HG03354 (cell line): ENCODE results near the gene CCZ1B.
"Not testable (repeated sequence)": the region's sequence is repeated elsewhere in the genome, so short reads cannot be mapped to it uniquely, and the experiment has no call there.

Source experiments
- ATAC-seq: cut with Tn5 transposase; IDR thresholded peaks from one replicate; pipeline ENCODE4 v1.9.1; 2021; ENCODE audit warnings: mild to moderate bottlenecking; ENCODE audit not compliant: unreplicated experiment, poor library complexity, severe bottlenecking

Gene CCZ1B

DNA sequence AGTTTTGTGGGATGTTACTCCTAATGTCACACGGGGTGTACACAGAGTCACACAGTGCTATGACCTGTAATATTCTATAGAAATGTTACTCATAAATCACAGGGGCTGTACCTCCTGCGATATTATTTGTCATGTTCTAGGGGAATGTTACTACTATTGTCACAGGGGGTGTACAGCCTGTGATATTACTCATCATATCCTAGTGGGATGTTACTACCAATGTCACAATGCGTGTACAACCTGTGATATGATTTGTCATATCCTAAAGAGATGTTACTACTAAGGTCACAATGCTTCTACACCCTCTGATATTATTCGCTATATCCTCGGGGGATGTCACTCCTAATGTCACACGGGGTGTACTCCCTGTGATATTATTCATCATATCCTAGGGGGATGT, 7.6 kb upstream of the CCZ1B start:
- ATAC-seq, result no peak

DNA sequence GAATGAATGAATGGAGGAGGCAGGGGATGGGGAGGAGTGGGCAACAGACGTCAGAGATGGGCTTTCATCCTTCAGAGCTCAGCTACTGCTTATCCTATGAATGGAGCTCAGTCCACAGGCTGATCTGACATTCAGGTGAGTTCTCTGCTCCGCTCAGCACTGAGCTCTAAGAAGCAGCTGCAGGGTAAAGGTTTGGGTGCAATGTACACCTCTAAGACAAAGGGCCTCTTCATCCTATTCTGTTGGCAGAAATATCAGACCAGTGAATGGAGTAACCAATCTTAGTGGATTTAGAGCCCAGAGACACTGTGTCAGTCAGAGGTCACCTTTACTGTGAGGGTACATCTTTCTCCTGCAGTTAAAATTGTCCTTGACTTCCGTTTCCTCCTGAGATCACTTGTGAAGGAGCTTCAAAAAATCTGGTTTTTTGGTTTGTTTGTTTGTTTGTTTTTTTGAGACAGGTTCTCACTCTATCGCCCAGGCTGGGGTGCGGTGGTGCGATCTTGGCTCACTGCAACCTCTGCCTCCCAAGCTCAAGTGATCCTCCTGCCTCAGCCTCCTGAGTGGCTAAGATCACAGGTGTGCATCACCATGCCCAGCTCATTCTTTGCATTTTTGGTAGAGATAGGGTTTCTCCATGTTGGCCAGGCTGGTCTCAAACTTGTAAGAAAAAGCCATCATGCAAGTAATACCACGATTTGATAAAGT, 5.1 kb upstream of the CCZ1B start:
- ATAC-seq, result no peak

DNA sequence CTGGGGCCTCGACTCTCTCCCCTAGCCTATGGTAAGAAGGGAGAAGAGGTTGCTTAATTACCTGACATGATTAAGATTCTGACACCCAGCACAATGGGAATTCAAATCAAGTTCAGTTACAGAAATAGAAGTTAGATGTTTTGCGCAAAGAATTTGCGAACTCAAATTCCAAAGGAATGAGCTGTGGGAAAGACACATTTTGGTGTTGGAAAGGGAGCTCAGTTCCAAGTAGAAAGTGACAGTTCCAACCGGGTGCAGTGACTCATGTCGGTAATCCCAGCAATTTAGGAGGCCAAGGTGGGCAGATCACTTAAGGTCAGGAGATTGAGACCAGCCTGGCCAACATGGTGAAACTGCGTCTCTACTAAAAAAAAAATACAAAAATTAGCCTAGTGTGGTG, 4.0 kb upstream of the CCZ1B start:
- ATAC-seq, result not testable (repeated sequence)

DNA sequence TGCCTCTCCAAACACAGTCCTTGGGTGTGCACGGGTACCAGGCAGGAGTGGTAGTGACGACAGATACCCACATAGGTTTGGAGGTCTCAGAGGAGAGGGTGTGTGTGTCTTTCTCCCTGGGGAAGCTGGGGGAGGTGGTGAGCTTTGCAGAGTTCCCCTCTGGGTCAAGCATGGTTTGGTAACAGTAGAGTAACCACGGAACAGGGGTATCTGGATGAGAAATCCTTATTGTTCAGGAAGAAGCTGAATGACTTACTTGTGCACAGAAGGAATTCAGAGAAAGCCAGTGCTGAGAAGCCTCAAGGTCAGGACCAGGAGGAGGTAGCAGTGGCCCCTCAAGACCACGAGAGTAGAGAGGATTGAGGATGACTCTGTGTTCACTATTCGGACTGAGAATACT, 3.5 kb upstream of the CCZ1B start:
- ATAC-seq, result not testable (repeated sequence)

DNA sequence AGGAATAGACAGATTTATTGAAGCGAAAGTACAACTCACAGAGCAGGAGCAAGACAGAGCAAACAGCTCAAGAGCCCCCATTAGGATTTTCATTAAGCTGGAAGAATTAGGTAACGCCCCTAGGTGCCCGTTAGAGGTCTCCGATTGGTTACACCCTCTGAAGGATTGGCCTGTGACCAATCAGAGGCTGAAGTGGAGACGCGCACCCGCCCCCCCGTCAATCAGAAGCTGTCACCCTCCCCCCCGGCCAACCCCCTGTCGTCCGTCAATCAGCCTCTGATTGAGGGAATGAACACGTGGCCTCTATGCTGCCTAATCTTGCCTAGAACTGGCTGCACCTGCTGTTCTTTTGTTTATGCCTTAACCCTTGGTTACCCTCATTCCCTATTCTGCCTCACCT, 1.1 kb upstream of the CCZ1B start:
- not testable (repeated sequence) for ATAC-seq

DNA sequence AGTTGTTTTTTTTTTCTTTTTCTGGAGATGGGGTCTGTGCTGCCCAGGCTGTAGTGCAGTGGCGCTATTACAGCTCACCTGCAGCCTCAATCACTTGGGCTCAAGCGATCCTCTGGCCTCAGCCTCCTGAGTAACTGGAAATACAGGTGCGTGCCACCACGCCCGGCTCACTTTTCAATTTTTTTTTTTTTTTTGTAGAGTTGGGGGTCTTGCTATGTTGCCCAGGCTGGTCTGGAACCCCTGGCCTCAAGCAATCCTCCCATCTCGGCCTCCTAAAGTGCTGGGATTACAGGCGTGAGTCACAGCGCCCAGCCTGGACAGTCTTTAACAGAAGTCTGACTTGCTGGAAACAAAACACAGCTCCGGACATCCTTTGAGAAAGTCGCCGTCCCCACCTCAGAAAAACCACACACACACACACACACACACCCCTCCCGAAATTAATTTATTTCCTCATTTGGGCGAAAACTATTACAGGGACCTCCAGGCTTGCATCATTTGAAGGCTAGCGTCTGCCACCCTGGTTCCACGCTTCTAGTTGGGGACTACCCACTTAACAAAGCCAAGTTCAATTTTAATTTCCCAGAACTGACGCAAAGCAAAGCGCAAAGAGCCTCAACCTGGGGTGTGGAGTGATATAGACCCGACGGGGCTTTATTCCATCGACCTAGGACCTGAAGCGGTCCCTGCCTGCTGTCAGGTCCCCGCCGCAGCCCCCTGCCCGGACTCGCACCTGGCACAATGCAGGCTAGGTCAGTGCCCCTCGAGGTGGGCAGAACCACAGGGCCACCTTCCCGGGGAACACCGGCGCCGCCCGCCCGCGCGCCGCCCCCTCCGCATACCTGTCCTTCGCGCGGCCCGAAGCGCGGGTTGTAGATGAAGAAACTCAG, 594 bp downstream of the CCZ1B start:
- peak; percentile 67 for ATAC-seq

DNA sequence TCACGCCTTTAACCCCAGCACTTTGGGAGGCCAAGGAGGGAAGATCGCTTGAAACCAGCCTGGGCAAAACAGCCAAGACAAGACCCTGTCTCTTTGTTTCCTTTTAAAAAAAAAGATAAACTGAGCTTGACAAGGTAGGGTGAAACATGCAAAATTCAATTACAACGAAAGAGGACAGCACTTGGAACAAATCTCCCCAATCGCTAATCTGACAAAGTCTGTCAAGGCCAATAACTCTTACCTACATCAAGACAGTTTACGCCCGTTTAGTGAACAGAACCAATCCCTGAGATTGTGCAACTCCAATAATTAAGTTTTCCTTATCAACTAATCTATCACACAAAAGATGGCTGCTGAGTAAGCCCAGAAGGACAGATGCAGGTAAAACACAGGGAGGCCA, 4.5 kb downstream of the CCZ1B start:
- not testable (repeated sequence) for ATAC-seq

DNA sequence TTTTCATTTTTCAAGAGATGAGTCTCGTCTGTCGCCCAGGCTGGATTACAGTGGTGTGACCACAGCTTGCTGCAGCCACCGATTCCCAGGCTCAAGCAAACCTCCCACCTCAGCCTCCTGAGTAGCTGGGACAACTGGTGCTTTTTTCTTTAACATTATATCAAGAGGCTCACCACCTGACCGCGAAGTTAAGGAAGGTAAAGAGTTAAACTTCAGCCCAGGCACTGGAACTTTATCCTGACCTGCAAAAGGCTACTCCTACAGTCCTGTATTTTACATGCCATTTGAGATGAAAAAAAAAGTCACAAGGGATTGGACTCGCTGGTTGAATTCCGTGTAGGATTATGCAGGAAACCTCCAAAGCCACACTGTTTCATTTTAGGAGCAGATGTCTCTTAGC, 10.6 kb downstream of the CCZ1B start:
- ATAC-seq, result not testable (repeated sequence)

DNA sequence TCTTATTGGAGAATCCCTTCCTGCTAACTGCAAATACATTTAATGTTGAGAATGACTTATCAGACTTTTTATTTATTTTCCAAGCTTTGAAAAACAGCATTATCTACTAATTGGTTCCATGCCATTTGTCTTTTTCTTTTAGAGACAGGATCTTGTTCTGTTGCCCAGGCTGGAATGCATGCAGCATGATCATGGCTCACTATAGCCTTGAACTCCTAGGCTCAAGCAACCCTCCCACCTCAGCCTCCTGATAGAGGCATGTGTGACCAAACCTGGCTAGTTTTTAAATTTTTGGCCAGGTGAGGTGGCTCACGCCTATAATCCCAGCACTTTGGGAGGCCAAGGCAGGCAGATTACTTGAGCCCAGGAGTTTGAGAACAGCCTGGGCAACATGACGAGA, 13.1 kb downstream of the CCZ1B start:
- ATAC-seq, result not testable (repeated sequence)

DNA sequence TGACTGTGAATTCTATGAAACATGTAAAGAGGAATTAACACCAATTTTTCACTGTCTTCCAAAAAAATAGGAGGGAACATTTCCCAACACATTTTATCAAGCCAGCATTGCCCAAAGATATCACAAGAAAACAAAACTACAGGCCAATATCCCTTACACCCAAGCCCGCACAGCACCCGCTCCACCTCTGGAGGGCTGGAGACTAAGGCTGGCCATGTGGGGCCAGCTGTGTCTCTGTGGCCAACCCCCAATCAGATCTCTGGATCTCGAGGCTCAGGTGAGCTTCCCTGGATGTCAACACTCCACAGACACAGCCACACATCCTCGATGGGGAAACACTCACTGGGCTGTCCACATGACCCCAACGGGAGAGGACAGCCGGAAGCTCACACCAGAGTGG, 18.1 kb downstream of the CCZ1B start:
- not testable (repeated sequence) for ATAC-seq

DNA sequence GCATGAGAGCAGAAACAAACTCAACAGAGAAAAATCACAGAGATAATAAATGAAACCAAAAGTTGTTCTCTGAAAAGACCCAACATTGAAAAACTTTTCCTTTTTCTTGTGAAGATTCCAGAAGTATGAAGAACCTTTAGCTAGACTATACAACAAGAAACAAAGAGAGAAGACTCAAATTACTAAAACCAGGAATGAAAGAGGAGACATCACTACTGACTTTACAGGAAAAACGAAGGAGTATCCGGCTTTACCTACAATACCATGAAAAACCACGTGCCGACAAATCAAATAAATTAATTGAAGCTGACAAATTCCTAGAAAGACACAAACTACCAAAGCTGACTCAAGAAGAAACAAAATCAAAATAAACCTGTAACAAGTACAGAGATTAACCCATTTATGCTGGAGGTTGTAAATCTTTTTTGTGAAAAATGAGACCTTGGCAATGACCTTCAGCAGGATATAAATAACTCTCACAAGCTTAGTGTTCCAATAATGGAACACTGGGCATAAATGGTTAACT, 18.6 kb downstream of the CCZ1B start:
- not testable (repeated sequence) for ATAC-seq

DNA sequence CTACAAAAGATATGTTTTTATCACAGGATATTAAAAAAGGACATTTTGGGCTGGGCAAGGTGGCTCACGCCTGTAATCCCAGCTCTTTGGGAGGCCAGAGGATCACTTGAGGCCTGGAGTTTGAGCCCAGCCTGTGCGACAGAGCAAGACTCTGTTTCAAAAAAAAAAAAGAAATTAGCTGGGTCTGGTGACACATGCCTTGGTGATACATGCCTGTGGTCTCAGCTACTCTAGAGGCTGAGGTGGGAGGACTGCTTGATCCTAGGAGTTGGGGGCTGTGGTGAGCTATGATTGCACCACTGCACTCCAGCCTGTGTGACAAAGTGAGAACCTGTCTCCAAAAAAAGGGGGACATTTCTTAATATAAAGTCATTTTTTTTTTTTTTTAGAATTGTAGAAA, 25.7 kb downstream of the CCZ1B start:
- ATAC-seq, result not testable (repeated sequence)

DNA sequence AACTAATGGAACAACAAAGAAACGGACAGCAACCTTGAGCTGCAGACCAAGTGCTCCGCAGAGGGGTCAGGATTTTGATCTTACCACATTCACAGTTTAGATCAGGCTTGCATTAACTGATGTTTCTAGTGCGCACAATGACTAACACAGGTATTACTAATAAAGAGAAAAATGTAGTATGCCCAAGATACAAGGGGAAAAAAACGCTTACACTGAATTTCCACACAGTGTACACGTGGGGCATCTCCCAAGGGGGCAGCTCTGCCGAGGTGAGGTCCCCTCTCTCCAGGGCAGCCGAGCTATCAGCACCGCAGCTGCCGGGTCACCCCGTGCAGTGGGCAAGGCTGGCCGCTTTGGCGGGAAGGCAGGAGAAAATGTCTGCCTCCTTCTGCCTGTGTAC, 26.2 kb downstream of the CCZ1B start:
- not testable (repeated sequence) for ATAC-seq

DNA sequence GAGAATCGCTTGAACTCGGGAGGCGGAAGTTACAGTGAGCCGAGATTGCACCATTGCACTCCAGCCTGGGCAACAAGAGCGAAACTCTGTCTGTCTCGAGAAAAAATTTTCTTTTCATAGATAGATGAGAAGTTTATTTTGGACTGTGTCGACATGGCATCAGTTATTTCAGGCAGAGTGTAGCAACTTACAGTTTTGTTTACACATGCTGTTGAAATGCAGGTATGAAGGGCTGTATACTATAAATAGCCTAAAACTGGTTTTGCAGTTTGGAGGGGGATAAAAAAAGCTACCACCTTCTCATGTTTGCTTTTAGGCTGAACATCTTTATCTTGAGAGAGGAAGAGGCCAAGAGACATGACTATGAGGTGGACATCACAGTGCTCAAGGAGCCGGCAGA, 28.0 kb downstream of the CCZ1B start:
- not testable (repeated sequence) for ATAC-seq

DNA sequence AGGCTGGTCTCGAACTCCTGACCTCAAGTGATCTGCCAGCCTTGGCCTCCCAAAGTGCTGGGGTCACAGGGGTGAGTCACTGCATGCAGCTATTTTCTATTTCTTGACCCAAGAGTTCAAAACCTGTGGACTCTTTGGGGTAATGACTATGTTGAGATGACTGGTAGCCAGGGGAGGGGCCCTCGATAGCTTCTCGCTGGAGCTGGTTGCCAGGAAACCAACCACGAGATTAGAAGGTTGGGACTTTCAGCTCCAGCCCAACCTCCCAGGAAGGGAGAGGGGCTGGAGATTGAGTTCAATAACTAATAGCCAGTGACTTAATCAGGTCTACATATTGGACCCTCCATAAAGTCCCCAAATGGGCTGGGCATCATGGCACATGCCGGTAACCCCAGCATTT, 28.9 kb downstream of the CCZ1B start:
- not testable (repeated sequence) for ATAC-seq

DNA sequence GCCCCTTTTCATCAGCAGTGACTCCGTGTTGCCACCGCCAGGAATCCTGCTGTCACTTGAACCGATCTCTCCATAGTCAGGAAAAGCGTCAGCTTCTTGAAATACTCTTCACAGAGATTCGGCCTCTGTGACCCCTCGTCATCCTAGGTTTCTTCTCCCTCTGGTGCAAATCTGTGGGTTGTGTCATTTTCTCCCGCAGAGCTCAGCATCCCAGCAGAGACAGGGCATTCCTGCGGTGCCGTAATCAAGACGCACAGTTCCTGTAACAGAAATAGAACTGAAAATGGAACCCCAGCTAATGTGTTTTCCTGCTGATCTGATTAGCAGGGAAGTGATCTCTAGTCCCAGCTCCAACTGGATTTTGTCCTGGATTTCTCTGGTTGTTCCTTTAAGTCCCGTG, 31.8 kb downstream of the CCZ1B start:
- ATAC-seq, result not testable (repeated sequence)

DNA sequence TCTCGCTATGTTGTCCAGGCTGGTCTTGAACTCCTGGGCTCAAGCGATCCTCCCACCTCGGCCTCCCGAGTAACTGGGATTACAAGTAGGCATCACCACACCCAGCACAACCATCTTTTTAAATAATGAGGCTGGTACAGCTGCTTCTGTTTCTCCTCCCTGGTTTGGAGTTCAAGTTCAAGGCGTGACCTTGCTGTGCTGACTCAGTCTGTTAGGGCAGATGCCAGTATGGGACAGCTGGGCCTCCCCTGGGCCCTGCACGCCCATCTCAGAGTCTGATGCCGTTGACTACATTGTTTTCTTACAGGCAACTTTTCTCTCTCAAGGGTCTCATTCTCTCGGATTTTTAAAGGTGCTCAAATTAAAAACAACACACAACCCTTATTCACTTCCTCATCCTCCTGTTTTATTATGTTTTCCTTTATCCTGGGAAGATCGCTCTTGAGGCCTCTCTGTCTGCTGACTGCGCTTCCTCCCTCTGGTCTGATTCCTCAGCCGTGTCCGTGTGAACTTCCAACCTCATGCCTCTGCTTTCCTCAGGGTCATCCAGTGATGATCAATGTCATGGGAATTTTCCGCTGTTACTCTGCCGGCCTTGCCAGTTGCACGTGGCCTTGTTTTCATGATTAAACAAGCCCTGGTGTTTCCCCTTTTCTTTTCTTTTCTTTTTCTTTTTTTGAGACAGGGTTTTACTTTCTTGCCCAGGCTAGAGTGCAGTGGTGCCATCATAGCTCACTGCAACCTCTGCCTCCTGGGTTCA, 33.8 kb downstream of the CCZ1B start:
- not testable (repeated sequence) for ATAC-seq

DNA sequence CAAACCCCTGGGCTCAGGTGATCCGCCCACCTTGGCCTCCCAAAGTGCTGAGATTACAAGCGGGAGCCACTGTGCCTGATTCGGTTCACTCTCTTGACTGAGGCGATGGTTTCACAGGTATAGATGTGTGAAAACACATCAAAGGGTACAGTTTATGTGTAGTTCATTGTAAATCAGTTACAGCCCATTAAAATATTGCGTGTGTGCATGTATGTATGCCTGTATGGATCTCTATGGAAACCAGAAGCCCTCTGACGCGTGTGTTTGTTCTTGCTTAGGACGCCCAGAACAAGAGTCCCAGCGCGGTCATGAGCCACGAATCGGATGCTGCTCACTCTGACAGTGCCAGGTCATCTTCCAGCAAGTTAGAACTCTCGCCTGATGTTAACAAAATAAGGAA, 36.7 kb downstream of the CCZ1B start:
- not testable (repeated sequence) for ATAC-seq

DNA sequence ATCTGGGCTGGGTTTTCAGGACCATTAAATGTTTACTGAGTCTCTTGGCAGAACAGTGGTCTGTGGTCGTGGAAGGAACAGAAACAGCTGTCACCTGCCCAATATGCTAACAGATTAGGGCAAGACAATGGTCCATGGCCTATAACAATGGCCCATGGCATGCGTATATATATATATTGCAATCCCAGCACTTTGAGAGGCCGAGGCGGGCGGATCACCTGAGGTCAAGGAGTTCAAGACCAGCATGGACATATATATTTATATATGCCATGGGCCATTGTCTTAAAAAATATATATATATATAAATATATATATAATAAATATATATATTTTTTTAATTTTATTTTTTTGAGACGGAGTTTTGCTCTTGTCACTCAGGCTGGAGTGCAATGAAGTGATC, 44.5 kb downstream of the CCZ1B start:
- ATAC-seq, result not testable (repeated sequence)

DNA sequence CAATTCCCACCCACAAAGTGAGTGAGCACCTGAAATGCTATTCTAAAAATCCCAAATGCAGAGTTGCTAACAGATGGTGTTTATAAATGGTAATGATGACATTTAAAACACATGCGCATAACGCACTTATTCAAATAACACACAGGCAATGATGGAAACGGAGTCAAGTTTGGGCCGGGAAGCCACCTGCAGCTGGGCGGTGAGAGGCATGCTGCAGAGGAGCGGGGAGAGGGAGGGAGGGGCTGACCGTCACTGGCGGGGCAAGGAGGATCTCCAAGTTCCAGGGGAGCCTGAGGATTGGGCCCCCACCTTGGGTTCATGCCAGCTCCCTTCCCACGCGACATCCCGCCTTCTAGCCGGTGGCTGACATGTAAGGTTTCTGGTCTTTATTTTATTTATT, 64.9 kb downstream of the CCZ1B start:
- ATAC-seq, result not testable (repeated sequence)
